ENCODE measurements around the gene MFAP3. TPM values are rescaled to one million over a fixed set of nuclear protein-coding genes. Genes with fewer than 3 reads are reported as not detected.

MFAP3 gene
- total RNA-seq, 4 donors from 2014 or later: 19.8 to 58.7 (median 35.9) TPM

- Histone ChIP-seq H3K4me3 (no peak overlapping the region), H3K36me3 (no peaks in the 10 kb centered on the region), H3K4me1 (no peaks in the 10 kb centered on the region), H3K27me3 (no peaks in the 10 kb centered on the region), H3K9me3 (no peaks in the 10 kb centered on the region), H3K27ac (no peak overlapping the region)
- DNase-seq: no peak
- TF ChIP-seq, protein P1, sequence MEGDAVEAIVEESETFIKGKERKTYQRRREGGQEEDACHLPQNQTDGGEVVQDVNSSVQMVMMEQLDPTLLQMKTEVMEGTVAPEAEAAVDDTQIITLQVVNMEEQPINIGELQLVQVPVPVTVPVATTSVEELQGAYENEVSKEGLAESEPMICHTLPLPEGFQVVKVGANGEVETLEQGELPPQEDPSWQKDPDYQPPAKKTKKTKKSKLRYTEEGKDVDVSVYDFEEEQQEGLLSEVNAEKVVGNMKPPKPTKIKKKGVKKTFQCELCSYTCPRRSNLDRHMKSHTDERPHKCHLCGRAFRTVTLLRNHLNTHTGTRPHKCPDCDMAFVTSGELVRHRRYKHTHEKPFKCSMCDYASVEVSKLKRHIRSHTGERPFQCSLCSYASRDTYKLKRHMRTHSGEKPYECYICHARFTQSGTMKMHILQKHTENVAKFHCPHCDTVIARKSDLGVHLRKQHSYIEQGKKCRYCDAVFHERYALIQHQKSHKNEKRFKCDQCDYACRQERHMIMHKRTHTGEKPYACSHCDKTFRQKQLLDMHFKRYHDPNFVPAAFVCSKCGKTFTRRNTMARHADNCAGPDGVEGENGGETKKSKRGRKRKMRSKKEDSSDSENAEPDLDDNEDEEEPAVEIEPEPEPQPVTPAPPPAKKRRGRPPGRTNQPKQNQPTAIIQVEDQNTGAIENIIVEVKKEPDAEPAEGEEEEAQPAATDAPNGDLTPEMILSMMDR (IDR thresholded peaks at IDR 0.05): no peak
- no peak for TF ChIP-seq POLR2A (IDR thresholded peaks at IDR 0.05)
Measured at GRCh38 chr5:154084062-154084639, 45.4 kb downstream of the MFAP3 start.

DNA sequence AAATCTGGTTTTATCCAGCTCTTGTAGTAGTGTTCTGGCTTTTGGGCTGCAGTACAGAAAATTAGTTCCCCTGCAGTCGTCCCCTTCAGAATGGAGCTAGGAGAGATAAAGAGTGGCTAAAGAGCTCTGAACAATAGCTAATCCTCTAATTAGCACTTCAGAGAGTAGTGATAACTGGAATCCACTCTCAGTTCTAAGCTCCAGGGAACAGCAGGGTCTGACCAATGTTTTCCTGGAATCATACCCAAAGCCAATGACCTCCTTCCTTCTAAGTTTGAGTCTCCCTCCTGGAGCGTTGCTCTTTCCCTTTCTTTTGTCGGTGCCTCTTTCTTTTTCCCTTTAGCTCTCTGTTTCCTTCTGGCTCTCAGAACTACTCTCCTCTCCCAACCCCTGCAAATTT lies 47.4 kb downstream of the MFAP3 start:
- no peak for DNase-seq
- no peaks in the 10 kb centered on the region for H3K4me1 ChIP-seq
- no peak overlapping the region for H3K4me3 ChIP-seq
- H3K36me3 ChIP-seq: no peaks in the 10 kb centered on the region
- no peak overlapping the region for H3K27ac ChIP-seq
- TF ChIP-seq, protein P1 (IDR thresholded peaks at IDR 0.05): no peak
- TF ChIP-seq POLR2A (IDR thresholded peaks at IDR 0.05): no peak
- no peaks in the 10 kb centered on the region for H3K27me3 ChIP-seq
- no peaks in the 10 kb centered on the region for H3K9me3 ChIP-seq

- TF ChIP-seq, protein P1 (IDR thresholded peaks at IDR 0.05): no peak
- TF ChIP-seq POLR2A (IDR thresholded peaks at IDR 0.05): no peak
- no peaks in the 10 kb centered on the region for H3K4me1 ChIP-seq
- no peaks in the 10 kb centered on the region for H3K36me3 ChIP-seq
- H3K9me3 ChIP-seq: no peaks in the 10 kb centered on the region
- DNase-seq: no peak
- H3K4me3 ChIP-seq: no peak overlapping the region
- H3K27me3 ChIP-seq: no peaks in the 10 kb centered on the region
- H3K27ac ChIP-seq: no peak overlapping the region
Measured at GRCh38 chr5:154086641-154087040, 47.9 kb downstream of the MFAP3 start.

DNA sequence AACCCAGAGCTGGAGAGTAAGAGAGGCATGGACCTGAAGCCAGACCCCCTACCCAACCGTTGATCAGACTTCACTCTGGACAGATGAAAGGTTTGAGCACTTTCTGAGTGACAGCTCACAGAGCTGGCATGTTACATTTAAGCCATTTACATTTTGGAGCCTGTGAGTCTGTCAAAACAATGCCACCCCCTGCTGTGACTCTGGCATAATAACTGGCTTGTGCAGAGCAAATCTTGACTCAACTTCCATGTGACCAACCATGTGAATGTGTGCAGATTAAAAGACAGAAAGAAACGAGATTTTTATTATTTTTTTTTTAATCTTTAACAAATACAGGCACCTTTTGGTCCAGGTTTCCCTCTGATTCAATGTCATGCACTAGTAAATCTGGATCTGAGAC lies 48.5 kb downstream of the MFAP3 start:
- H3K27me3 ChIP-seq: no peaks in the 10 kb centered on the region
- H3K9me3 ChIP-seq: no peaks in the 10 kb centered on the region
- no peak for DNase-seq
- no peaks in the 10 kb centered on the region for H3K4me1 ChIP-seq
- no peak overlapping the region for H3K27ac ChIP-seq
- H3K4me3 ChIP-seq: no peak overlapping the region
- TF ChIP-seq, protein P1 (IDR thresholded peaks at IDR 0.05): no peak
- no peak for TF ChIP-seq POLR2A (IDR thresholded peaks at IDR 0.05)
- no peaks in the 10 kb centered on the region for H3K36me3 ChIP-seq

DNA sequence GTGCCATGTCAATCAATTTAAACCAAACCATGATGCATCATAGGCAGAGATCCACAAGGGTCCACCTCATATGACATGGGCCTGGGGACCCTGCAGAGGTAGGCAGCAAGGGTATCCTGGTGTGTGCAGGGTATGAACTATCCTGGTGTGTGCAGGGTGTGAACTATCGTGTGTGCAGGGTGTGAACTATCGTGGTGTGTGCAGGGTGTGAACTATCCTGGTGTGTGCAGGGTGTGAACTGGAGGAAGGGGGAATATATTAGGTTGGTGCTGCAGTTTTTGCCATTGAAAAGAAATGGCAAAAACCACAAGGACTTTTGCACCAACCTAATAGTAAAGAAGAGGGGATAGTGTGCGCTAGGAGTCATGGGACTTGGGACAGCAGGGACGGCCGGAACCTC lies 50.0 kb downstream of the MFAP3 start:
- TF ChIP-seq, protein P1 (IDR thresholded peaks at IDR 0.05): no peak
- no peak for TF ChIP-seq POLR2A (IDR thresholded peaks at IDR 0.05)
- Histone ChIP-seq H3K4me1 (no peaks in the 10 kb centered on the region), H3K4me3 (no peak overlapping the region), H3K27me3 (no peaks in the 10 kb centered on the region), H3K27ac (no peak overlapping the region), H3K36me3 (no peaks in the 10 kb centered on the region), H3K9me3 (no peaks in the 10 kb centered on the region)
- DNase-seq: no peak

GRCh38 chr5:154090656-154091055 lies 51.9 kb downstream of the MFAP3 start:
- H3K27ac ChIP-seq: no peak overlapping the region
- H3K36me3 ChIP-seq: no peaks in the 10 kb centered on the region
- H3K4me3 ChIP-seq: no peak overlapping the region
- TF ChIP-seq, protein P1 (IDR thresholded peaks at IDR 0.05): no peak
- no peak for TF ChIP-seq POLR2A (IDR thresholded peaks at IDR 0.05)
- no peak for DNase-seq
- H3K9me3 ChIP-seq: no peaks in the 10 kb centered on the region
- H3K4me1 ChIP-seq: no peaks in the 10 kb centered on the region
- no peaks in the 10 kb centered on the region for H3K27me3 ChIP-seq

All from Peyer's patch (tissue), 4 donors.